Fibroblast of mammary gland (primary cell): ENCODE data around the gene NLGN2.

ENCODE experiments used
- DNase-seq: peaks from one replicate; pipeline ENCODE4 v3.0.0-alpha.2; 2010; ENCODE audit warnings: low read depth
- H3K4me3 ChIP-seq: 2 replicates; pipeline ENCODE4 v1.5.1; 2011; ENCODE audit warnings: low read depth, mild to moderate bottlenecking, low read length, moderate library complexity; ENCODE audit not compliant: control insufficient read depth
- TF ChIP-seq, protein P1 (sequence below): conservative IDR thresholded peaks from 2 replicates; pipeline ENCODE4 v1.5.1; 2011; ENCODE audit warnings: low read depth, low read length, inconsistent platforms; ENCODE audit not compliant: control insufficient read depth, insufficient read depth

Gene NLGN2

DNA sequence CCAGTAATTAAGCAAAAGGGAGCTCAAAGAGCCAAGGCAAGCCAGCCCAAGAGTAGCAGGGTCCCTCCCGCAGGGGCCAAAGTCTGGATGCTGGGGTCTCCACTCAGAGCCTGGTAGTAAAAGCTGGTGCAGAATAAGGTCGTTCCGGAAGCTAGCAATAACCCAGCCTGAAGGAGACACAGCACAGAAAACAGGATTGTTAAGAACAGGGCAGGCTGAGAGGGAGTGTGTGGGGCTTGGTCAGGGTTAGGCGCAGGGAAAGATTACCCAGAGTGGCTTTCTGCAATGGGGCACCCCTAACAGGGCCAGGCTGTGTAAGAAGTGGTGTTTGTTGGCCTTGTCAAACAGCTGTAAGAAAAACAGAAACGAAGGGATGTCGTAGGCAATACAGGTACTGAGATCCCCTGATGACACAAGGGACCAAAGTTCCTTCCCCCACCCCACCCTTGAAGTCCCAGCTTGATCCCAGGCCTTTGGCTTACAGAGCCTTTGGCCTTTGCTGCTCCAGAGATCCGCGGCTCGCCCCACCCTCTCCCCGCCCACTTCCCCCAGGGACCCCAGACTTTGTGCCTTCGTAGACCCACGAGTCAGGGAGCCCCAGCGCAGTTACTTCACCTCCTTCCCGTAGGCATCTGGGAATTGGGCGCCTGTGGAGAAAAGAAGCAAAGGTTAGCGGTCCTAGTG lies 4.5 kb upstream of the NLGN2 start:
- DNase-seq, result no peak
- TF ChIP-seq, protein P1, sequence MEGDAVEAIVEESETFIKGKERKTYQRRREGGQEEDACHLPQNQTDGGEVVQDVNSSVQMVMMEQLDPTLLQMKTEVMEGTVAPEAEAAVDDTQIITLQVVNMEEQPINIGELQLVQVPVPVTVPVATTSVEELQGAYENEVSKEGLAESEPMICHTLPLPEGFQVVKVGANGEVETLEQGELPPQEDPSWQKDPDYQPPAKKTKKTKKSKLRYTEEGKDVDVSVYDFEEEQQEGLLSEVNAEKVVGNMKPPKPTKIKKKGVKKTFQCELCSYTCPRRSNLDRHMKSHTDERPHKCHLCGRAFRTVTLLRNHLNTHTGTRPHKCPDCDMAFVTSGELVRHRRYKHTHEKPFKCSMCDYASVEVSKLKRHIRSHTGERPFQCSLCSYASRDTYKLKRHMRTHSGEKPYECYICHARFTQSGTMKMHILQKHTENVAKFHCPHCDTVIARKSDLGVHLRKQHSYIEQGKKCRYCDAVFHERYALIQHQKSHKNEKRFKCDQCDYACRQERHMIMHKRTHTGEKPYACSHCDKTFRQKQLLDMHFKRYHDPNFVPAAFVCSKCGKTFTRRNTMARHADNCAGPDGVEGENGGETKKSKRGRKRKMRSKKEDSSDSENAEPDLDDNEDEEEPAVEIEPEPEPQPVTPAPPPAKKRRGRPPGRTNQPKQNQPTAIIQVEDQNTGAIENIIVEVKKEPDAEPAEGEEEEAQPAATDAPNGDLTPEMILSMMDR, result no peak
- peak overlapping the region; percentile 67 for H3K4me3 ChIP-seq

DNA sequence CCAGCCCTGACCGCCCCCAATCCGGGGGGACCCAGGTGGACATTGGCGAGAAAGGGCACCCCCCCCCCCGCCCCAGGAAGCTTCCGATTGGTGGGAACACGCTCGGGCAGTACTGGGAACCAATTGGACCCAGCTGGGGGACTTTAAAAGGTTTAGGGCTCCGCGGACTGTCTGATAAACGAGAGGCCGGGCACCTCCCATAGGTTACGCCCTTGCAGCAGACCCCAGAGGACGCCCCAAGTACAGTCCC lies 4.0 kb upstream of the NLGN2 start:
- TF ChIP-seq, protein P1, result no peak
- DNase-seq, result no peak
- peak overlapping the region; percentile 67 for H3K4me3 ChIP-seq

DNA sequence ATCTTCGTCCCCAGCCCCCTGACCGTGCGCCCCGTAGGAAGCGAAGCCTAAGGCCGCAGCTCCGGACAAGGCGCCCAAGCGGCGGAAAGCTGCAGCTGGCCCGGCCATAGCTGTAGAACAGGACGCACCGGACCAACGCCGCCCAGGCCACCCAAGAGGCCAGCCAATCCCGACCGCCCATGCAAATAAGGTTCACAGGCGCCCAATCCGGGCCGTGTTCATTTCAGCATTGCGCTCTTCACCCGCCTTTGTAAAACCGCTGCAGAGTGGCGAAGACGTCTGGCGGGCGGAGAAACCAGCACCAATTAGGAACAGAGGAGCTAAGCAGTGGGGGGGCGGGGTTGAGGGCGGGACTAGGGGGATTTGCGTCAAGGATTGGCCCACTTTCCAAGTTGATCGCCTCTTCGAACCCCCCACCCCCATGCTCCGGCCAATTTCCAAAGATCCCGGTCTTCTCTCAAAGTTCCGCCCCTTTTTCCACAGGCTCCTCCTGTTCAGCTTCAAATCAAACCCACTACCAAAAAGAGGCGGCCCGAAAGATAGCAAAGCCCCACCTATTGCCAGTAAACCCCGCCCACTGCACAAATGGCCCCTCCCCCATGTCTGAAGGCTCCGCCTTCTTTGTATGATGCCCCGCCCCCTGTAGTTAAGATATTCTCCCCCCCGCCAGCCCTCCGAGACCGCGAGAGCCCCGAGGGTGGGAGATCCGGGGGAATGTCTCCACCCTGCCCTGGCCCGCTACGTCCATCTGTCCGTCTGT lies 3.5 kb upstream of the NLGN2 start, which contains the start of gene TMEM256:
Gene TMEM256 (minus strand): TSS at position 121 of the 760 bp plus-strand sequence. CDS start 13 bp downstream, at position 108.
- peak within 1 kb of the TSS; percentile 69 for H3K4me3 ChIP-seq
- TF ChIP-seq, protein P1, result no peak
- DNase-seq, result peak; percentile 99

DNA sequence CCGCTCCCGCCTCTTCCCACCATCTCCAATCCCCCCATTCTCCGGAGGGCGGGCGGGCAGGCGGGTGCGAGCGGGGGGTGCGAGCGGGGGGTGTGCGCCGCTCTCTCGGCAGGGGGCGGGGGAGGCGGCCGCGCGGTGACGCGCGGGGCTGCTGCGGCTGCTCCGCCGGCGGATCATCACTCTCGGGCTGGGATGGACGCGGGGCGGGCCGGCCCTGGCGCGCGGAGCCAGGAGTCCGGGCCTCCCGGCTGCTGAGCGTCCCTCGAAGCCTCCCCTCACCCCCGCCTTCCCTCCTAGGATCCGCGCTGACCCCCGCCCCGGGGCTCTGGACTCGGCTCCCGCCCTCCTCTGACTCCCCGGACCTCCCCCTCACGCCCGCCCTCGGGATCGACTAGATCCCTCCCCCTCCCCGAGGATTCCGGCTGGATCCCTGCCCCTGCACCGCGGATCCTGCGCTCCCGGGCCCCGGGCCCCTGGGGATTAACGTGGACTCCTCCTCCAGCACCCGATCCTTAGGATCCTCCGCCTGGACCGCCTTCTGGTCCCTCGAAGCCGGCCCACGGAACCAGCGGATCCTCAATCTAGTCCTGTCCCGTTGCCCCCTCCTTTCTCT lies 2.8 kb upstream of the NLGN2 start:
- TF ChIP-seq, protein P1, result no peak
- peak overlapping the region; percentile 69 for H3K4me3 ChIP-seq
- DNase-seq, result peak; percentile 21

DNA sequence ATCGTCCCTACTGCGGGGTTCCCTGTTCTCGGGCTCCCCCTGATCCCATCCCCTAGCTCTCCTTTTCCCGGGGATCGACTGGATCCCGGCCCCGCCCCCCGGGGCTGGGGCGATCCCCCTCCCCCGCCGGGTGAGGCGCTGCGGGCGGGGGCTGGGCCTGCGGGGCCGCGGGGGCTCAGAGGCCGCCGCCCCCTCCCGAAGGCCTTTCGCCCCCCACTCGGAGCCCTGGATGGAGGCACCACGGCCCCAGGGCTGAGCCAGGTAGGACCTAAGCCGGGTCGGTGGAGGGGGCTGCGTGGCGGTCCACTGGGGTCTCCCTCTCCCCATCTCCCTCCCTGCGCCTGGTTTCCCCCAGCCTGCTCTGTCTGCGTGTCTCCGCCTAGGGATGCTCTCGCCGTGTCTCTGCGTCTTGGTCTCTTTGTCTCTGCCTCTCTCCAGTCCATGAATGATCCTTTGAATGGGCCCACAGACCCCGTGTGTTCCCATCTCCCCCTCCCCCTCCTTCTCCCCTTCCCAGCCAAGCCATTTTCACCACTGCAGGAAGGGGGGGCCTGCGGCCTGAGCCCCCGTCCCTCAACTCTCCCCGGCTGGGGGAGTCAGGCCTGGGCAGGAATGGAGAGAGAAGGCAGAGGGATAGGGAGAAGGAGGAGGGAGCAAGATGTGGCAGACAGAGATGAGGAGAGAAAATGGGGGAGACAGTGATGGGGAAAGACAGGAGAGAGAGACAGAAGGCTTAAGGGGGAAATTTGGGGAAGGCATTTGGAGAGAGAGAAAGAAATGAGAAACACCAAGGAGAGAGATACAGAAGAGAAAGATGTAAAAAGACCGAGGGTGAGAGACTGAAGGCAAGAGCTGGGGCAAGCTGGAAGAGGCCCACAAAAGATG lies 2.1 kb upstream of the NLGN2 start:
- DNase-seq, result no peak
- TF ChIP-seq, protein P1, result no peak
- peak overlapping the region; percentile 69 for H3K4me3 ChIP-seq

DNA sequence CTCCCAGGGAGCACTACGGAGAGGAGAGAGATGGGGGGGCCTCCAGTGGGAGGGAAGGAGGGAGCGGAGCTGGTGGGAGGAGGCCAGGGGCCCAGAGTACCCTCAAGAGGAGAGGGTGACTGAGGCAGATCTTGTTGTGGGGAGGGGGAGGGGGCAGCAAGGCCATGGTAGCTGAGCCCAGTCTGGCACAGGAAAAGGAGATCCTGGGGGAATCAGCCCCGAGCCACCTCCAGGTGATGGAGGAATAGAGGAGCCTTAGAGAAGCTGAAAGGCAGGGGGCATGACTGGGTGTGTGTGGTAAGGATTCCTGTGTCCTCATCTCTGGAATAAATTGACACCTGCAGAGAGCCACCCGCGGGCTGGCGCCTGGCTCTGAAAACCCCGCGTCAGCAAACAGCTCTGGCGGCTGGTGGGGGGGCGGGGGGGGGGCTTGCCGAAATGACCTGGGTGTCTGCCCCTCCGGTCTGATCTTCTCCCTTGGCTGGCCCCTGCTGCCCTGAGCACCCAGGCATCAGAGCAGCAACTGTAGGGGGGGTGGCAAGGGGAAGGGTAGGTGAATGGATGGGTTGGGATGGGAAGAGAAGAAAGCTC lies 1.3 kb upstream of the NLGN2 start:
- TF ChIP-seq, protein P1, result no peak
- peak overlapping the region; percentile 69 for H3K4me3 ChIP-seq
- no peak for DNase-seq
